Measurements from ENCODE around the gene EFHD2.
A peak's percentile ranks its signal among the peaks of the same experiment; 100 is the strongest.

The EFHD2 gene

DNA sequence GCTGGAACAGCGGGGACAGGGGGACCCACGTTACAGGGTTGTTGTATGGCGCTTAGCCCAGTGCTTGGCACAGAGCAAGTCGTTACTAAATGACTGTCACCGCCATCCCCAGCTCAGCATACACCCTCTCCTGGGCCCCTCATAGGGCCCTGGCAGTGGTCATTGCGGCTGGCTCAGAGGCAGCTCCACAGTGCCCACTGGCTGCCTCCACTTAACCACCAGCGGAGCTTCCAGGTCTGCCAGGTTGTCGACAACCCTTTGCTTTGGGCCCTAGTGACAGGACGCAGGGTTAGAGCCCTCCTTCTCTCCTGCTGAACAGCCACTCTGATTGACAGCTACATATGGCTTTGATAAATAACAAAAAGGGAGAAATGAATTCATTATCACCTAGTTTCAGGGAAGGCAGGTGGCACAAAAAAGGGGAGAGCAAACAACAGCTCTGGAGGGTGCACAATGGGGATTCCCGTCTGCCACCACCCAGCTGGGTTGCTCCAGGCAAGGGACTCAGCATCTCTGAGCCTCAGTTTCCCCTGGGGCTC lies 4.8 kb downstream of the EFHD2 start:
- no peak overlapping the region for H3K4me3 ChIP-seq (ENCODE audit: low read depth, low read length)

GRCh38 chr1:15417059-15417934 lies 7.6 kb downstream of the EFHD2 start:
- no peaks in the 10 kb centered on the region for H3K27me3 ChIP-seq (ENCODE audit: insufficient read depth, low read length)
- no peak overlapping the region for H4K12ac ChIP-seq (ENCODE audit: low read depth, low read length)
- H3K27ac ChIP-seq (ENCODE audit: low read depth, low read length) = no peak overlapping the region
- H3K4me1 ChIP-seq (ENCODE audit: control insufficient read depth in 1 of 2, insufficient read depth in 2 of 2, low read length in 2 of 2) = peaks cover 16 to 18% of the 10 kb centered on the region in 2 experiments
- no peak overlapping the region for H3K4ac ChIP-seq (ENCODE audit: low read depth, low read length)
- H4K91ac ChIP-seq (ENCODE audit: low read depth, low read length) = no peak overlapping the region
- no peak overlapping the region for H2BK5ac ChIP-seq (ENCODE audit: low read depth, low read length, poor library complexity)
- peaks cover 0 to 2% of the 10 kb centered on the region in 2 experiments for H3K36me3 ChIP-seq (ENCODE audit: control insufficient read depth in 1 of 2, insufficient read depth in 2 of 2, low read length in 2 of 2)
- H3K14ac ChIP-seq (ENCODE audit: low read length) = no peak overlapping the region
- H3K4me3 ChIP-seq (ENCODE audit: low read depth, low read length) = no peak overlapping the region
- peaks cover 3% of the 10 kb centered on the region for H3K9me3 ChIP-seq (ENCODE audit: insufficient read depth, low read depth, low read length)
- no peak overlapping the region for H2AFZ ChIP-seq (ENCODE audit: insufficient read depth, low read length, poor library complexity)
- WGBS (ENCODE audit: extremely low coverage, insufficient coverage, insufficient read length) = no CpG with 5 or more reads among the region's 18 CpGs
- peak in 1 of 2 donors; percentile 37 for DNase-seq
- no peak overlapping the region for H3K23ac ChIP-seq (ENCODE audit: low read length)
- H3K79me2 ChIP-seq (ENCODE audit: control insufficient read depth, insufficient read depth, low read length, poor library complexity) = no peaks in the 10 kb centered on the region
- no peak overlapping the region for H2AK5ac ChIP-seq (ENCODE audit: low read length)
- H3K18ac ChIP-seq (ENCODE audit: low read length) = no peak overlapping the region
- no peak overlapping the region for H2BK120ac ChIP-seq (ENCODE audit: insufficient read depth, low read length, poor library complexity)
- no peak overlapping the region for H3K9ac ChIP-seq (ENCODE audit: low read length)
- no peak overlapping the region for H3K4me2 ChIP-seq (ENCODE audit: low read length)
- no peaks in the 10 kb centered on the region for H3K79me1 ChIP-seq (ENCODE audit: low read length)
- no peak overlapping the region for H2BK12ac ChIP-seq (ENCODE audit: low read length)
- H4K8ac ChIP-seq (ENCODE audit: low read depth, low read length) = no peak overlapping the region

More for the DNA sequence above, 4.8 kb downstream of the EFHD2 start:
- Histone ChIP-seq H4K12ac (ENCODE audit: low read depth, low read length) (no peak overlapping the region), H3K27ac (ENCODE audit: low read depth, low read length) (no peak overlapping the region), H4K8ac (ENCODE audit: low read depth, low read length) (no peak overlapping the region), H3K23ac (ENCODE audit: low read length) (no peak overlapping the region), H3K79me1 (ENCODE audit: low read length) (peaks cover 11% of the 10 kb centered on the region), H2BK12ac (ENCODE audit: low read length) (no peak overlapping the region), H3K36me3 (ENCODE audit: control insufficient read depth in 1 of 2, insufficient read depth in 2 of 2, low read length in 2 of 2) (peaks cover 0 to 2% of the 10 kb centered on the region in 2 experiments), H3K9me3 (ENCODE audit: insufficient read depth, low read depth, low read length) (no peaks in the 10 kb centered on the region), H2AFZ (ENCODE audit: insufficient read depth, low read length, poor library complexity) (no peak overlapping the region), H3K79me2 (ENCODE audit: control insufficient read depth, insufficient read depth, low read length, poor library complexity) (peaks cover 2% of the 10 kb centered on the region), H3K9ac (ENCODE audit: low read length) (no peak overlapping the region), H3K4me2 (ENCODE audit: low read length) (no peak overlapping the region), H2BK5ac (ENCODE audit: low read depth, low read length, poor library complexity) (no peak overlapping the region), H3K27me3 (ENCODE audit: insufficient read depth, low read length) (no peaks in the 10 kb centered on the region), H4K91ac (ENCODE audit: low read depth, low read length) (no peak overlapping the region), H3K14ac (ENCODE audit: low read length) (no peak overlapping the region), H3K4me1 (ENCODE audit: control insufficient read depth in 1 of 2, insufficient read depth in 2 of 2, low read length in 2 of 2) (peaks cover 36 to 38% of the 10 kb centered on the region in 2 experiments), H3K4ac (ENCODE audit: low read depth, low read length) (no peak overlapping the region), H2AK5ac (ENCODE audit: low read length) (no peak overlapping the region), H3K18ac (ENCODE audit: low read length) (no peak overlapping the region), H2BK120ac (ENCODE audit: insufficient read depth, low read length, poor library complexity) (no peak overlapping the region)
- WGBS (ENCODE audit: extremely low coverage, insufficient coverage, insufficient read length) = no CpG with 5 or more reads among the region's 10 CpGs
- DNase-seq = no peak

DNA sequence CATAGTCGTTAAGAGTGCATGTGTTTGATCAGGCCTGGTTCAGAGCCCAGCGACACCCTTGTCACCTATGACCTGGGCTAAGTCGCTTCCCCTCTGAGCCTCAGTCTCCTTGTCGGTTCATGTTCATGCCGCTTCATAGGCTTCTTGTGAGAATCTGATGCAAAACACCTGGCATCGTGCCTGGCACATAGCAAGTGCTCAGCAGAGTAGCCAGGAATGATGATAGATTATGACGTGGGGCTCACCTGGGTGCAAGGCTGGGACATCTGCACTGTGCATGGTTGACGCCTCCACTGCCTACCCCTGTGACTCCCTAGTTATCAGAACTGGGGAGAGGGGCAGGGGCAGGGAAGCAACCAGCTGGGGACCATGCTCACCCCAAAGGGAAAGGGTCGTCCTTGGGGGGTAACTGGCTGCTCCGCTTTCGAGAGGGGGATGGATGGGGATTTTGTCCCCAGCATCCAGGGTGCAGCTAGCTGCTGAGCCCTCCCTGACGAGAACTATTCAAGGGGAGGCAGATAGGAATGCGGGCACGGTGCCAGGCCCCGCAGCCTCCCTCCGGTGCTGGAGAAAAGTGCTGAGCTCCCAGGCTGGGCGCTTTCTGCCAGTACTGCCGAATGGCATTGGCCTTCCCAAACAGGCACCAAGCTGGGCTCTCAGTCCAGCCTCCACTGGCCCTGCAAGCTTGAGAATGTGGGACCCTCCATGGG lies 9.3 kb downstream of the EFHD2 start:
- no peaks in the 10 kb centered on the region for H3K79me2 ChIP-seq (ENCODE audit: control insufficient read depth, insufficient read depth, low read length, poor library complexity)
- no peak overlapping the region for H2AK5ac ChIP-seq (ENCODE audit: low read length)
- H3K18ac ChIP-seq (ENCODE audit: low read length) = no peak overlapping the region
- no peak overlapping the region for H3K23ac ChIP-seq (ENCODE audit: low read length)
- DNase-seq = no peak
- H3K14ac ChIP-seq (ENCODE audit: low read length) = no peak overlapping the region
- WGBS (ENCODE audit: extremely low coverage, insufficient coverage, insufficient read length) = no CpG with 5 or more reads among the region's 18 CpGs
- H3K9ac ChIP-seq (ENCODE audit: low read length) = no peak overlapping the region
- peaks cover 15 to 16% of the 10 kb centered on the region in 2 experiments for H3K4me1 ChIP-seq (ENCODE audit: control insufficient read depth in 1 of 2, insufficient read depth in 2 of 2, low read length in 2 of 2)
- no peak overlapping the region for H3K4me2 ChIP-seq (ENCODE audit: low read length)
- H4K91ac ChIP-seq (ENCODE audit: low read depth, low read length) = no peak overlapping the region
- H4K8ac ChIP-seq (ENCODE audit: low read depth, low read length) = no peak overlapping the region
- H3K27me3 ChIP-seq (ENCODE audit: insufficient read depth, low read length) = no peaks in the 10 kb centered on the region
- peaks cover 0 to 2% of the 10 kb centered on the region in 2 experiments for H3K36me3 ChIP-seq (ENCODE audit: control insufficient read depth in 1 of 2, insufficient read depth in 2 of 2, low read length in 2 of 2)
- H3K4me3 ChIP-seq (ENCODE audit: low read depth, low read length) = no peak overlapping the region
- no peak overlapping the region for H4K12ac ChIP-seq (ENCODE audit: low read depth, low read length)
- H2BK120ac ChIP-seq (ENCODE audit: insufficient read depth, low read length, poor library complexity) = no peak overlapping the region
- no peaks in the 10 kb centered on the region for H3K79me1 ChIP-seq (ENCODE audit: low read length)
- H2BK5ac ChIP-seq (ENCODE audit: low read depth, low read length, poor library complexity) = no peak overlapping the region
- no peak overlapping the region for H3K4ac ChIP-seq (ENCODE audit: low read depth, low read length)
- H2AFZ ChIP-seq (ENCODE audit: insufficient read depth, low read length, poor library complexity) = no peak overlapping the region
- H2BK12ac ChIP-seq (ENCODE audit: low read length) = no peak overlapping the region
- no peak overlapping the region for H3K27ac ChIP-seq (ENCODE audit: low read depth, low read length)
- peaks cover 3% of the 10 kb centered on the region for H3K9me3 ChIP-seq (ENCODE audit: insufficient read depth, low read depth, low read length)

DNA sequence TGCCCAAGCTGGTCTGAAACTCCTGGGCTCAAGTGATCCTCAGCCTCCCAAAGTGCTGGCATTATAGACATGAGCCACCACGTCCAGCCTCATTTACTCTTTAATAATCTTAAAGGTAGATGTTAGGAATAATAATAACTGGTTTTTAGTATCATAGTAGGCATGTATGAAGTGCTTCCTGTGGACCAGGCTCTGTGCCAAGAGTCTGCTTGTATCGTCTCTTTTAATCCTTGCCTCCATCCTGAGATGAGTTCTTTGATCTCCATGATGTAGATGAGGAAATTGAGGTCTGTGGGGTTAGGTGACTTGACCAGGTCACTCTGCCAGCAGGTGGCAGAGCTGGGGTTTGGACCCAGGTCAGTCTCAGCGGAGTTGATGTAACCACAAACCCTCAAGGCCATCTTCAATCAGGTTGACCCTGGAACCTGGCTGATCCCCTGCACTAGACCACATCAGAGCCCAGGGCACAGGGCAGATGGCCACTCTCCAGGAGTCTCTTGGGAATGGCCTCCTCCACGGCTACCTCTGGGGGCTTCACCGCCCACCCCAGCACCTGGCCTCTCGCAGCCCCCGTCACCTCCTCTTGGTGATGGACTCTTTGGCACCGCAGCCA lies 11.3 kb downstream of the EFHD2 start:
- Histone ChIP-seq H3K4ac (ENCODE audit: low read depth, low read length) (no peak overlapping the region), H4K8ac (ENCODE audit: low read depth, low read length) (no peak overlapping the region), H3K4me1 (ENCODE audit: control insufficient read depth in 1 of 2, insufficient read depth in 2 of 2, low read length in 2 of 2) (peaks cover 12% of the 10 kb centered on the region in 2 experiments), H2BK12ac (ENCODE audit: low read length) (no peak overlapping the region), H3K27me3 (ENCODE audit: insufficient read depth, low read length) (no peaks in the 10 kb centered on the region), H2BK5ac (ENCODE audit: low read depth, low read length, poor library complexity) (no peak overlapping the region), H3K9ac (ENCODE audit: low read length) (no peak overlapping the region), H3K14ac (ENCODE audit: low read length) (no peak overlapping the region), H3K23ac (ENCODE audit: low read length) (no peak overlapping the region), H3K27ac (ENCODE audit: low read depth, low read length) (no peak overlapping the region), H4K91ac (ENCODE audit: low read depth, low read length) (no peak overlapping the region), H4K12ac (ENCODE audit: low read depth, low read length) (no peak overlapping the region), H3K4me3 (ENCODE audit: low read depth, low read length) (no peak overlapping the region), H3K18ac (ENCODE audit: low read length) (no peak overlapping the region), H2AK5ac (ENCODE audit: low read length) (no peak overlapping the region), H2BK120ac (ENCODE audit: insufficient read depth, low read length, poor library complexity) (no peak overlapping the region), H2AFZ (ENCODE audit: insufficient read depth, low read length, poor library complexity) (no peak overlapping the region), H3K9me3 (ENCODE audit: insufficient read depth, low read depth, low read length) (peaks cover 3% of the 10 kb centered on the region), H3K79me1 (ENCODE audit: low read length) (no peaks in the 10 kb centered on the region), H3K4me2 (ENCODE audit: low read length) (no peak overlapping the region), H3K79me2 (ENCODE audit: control insufficient read depth, insufficient read depth, low read length, poor library complexity) (no peaks in the 10 kb centered on the region), H3K36me3 (ENCODE audit: control insufficient read depth in 1 of 2, insufficient read depth in 2 of 2, low read length in 2 of 2) (peaks cover 3% of the 10 kb centered on the region in 2 experiments)
- no CpG with 5 or more reads among the region's 8 CpGs for WGBS (ENCODE audit: extremely low coverage, insufficient coverage, insufficient read length)
- no peak for DNase-seq
